Fibroblast of the aortic adventitia (primary cell): Measurements from ENCODE around the gene FBLN5. TPM values are rescaled to one million over a fixed set of nuclear protein-coding genes. Genes with fewer than 3 reads are reported as not detected.
A peak's percentile ranks its signal among the peaks of the same experiment; 100 is the strongest.

Experiments
- DNase-seq: peaks from one replicate; pipeline ENCODE4 v3.0.0-alpha.2; 2010; ENCODE audit warnings: low read depth
- H3K4me3 ChIP-seq: 2 replicates; pipeline ENCODE4 v1.5.1; 2011; ENCODE audit warnings: low read depth, mild to moderate bottlenecking, control low read depth, low read length, moderate library complexity
- total RNA-seq: library from RNA; depleted of rRNA; stranded (reverse); fragments of >200 nt; gene quantifications from 2 replicates; pipeline ENCODE4 v1.2.3, GENCODE V29; 2012; ENCODE audit warnings: low replicate concordance
- TF ChIP-seq, protein P1 (sequence below): IDR thresholded peaks from 2 replicates; pipeline ENCODE4 v1.5.1; 2011; ENCODE audit warnings: mild to moderate bottlenecking, low read length, control low read depth, inconsistent platforms; ENCODE audit not compliant: insufficient read depth

FBLN5 gene
- total RNA-seq, 1 donor: 137 TPM

- TF ChIP-seq, protein P1, sequence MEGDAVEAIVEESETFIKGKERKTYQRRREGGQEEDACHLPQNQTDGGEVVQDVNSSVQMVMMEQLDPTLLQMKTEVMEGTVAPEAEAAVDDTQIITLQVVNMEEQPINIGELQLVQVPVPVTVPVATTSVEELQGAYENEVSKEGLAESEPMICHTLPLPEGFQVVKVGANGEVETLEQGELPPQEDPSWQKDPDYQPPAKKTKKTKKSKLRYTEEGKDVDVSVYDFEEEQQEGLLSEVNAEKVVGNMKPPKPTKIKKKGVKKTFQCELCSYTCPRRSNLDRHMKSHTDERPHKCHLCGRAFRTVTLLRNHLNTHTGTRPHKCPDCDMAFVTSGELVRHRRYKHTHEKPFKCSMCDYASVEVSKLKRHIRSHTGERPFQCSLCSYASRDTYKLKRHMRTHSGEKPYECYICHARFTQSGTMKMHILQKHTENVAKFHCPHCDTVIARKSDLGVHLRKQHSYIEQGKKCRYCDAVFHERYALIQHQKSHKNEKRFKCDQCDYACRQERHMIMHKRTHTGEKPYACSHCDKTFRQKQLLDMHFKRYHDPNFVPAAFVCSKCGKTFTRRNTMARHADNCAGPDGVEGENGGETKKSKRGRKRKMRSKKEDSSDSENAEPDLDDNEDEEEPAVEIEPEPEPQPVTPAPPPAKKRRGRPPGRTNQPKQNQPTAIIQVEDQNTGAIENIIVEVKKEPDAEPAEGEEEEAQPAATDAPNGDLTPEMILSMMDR: no peak
Measured at GRCh38 chr14:91861091-91861490, 86.4 kb downstream of the FBLN5 start.

DNA sequence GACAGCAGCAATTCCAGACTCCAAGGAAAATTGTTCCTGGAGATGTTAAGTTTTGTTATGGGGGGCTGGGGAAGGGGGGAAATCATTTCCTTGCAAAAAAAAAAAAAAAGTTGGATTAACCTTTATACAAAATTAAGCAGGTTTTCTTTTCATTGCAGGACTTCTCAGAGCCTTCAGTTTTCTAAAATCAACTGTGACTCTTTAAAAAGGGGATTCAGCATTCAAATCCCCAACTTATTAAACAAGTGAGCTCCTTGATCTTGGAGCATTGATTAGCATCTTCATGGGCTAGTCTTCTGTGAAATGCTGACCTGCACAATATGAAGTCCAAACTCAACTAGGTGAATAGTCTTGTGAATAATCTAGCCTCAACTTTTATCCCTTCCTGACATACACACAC lies 87.3 kb downstream of the FBLN5 start:
- DNase-seq: no peak
- TF ChIP-seq, protein P1: no peak
- no peak overlapping the region for H3K4me3 ChIP-seq

More at GRCh38 chr14:91861091-91861490, 86.4 kb downstream of the FBLN5 start:
- no peak for DNase-seq
- no peak overlapping the region for H3K4me3 ChIP-seq

- H3K4me3 ChIP-seq: no peak overlapping the region
- TF ChIP-seq, protein P1: no peak
- peak; percentile 51 for DNase-seq
Measured at GRCh38 chr14:91858536-91859275, 88.8 kb downstream of the FBLN5 start.

GRCh38 chr14:91857614-91858013 lies 89.9 kb downstream of the FBLN5 start:
- TF ChIP-seq, protein P1: no peak
- no peak for DNase-seq
- H3K4me3 ChIP-seq: no peak overlapping the region

GRCh38 chr14:91854327-91854934 lies 93.1 kb downstream of the FBLN5 start:
- DNase-seq: no peak
- TF ChIP-seq, protein P1: no peak
- no peak overlapping the region for H3K4me3 ChIP-seq

DNA sequence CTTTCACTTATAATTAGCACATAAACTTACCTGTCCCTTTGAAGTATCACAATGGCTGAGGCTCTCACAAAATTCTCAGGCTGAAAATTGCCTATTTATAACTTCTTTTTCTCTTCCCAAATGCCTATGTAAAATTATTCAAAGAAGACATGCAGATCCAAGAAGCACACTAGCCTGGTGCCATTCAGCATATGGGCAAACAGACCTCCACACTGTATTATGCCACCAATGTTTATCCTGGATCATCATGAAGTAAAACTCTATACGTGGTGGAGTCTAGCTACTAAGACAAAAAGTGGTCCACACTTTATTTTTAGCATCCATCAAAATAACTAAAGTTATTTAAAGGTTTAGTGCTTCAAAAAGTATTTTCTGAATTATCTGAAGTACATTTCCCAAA lies 95.9 kb downstream of the FBLN5 start:
- H3K4me3 ChIP-seq: no peak overlapping the region
- DNase-seq: no peak
- TF ChIP-seq, protein P1: no peak
